ENCODE data around the gene XCL2. TPM values are rescaled to one million over a fixed set of nuclear protein-coding genes. Genes with fewer than 3 reads are reported as not detected.

XCL2 gene
- total and polyA plus RNA-seq, 10 of the 15 experiments (the other 5 are each of a cell fraction or from before 2014, with no cell fraction given): 0.50 to 299 (median 4.8) TPM

- FAIRE-seq (no peak), ATAC-seq (no peak), DNase-seq (ENCODE audit: low read depth, low spot score) (no peak)
- no peaks in the 10 kb centered on the region for H3K36me3 ChIP-seq (ENCODE audit: control insufficient read depth in 2 of 2, insufficient read depth in 2 of 2, low read length in 1 of 2)
- no TSS peak for BruUV-seq (replicated peaks)
- in situ Hi-C loops (cut with MboI): no loop called here
- WGBS (ENCODE audit: insufficient coverage, insufficient replicate concordance, low lambda C conversion rate, missing lambda C conversion rate): 0% methylated on average over 1 of the region's 1 CpG
- no peak overlapping the region for H2AFZ ChIP-seq (ENCODE audit: control insufficient read depth, low read depth, low read length)
- RAD21 ChIA-PET (ENCODE audit: unreplicated experiment): interaction anchor here (1.1 kb wide), 1 partner anchor 18 kb away, joined by 3 read pairs; no protein-coding TSS in a partner anchor
- no peaks in the 10 kb centered on the region for H3K4me1 ChIP-seq (ENCODE audit: control insufficient read depth, insufficient read depth, low read length)
- H3K4me2 ChIP-seq (ENCODE audit: control insufficient read depth, insufficient read depth): no peak overlapping the region
- H3K4me3 ChIP-seq: no peak overlapping the region
- no peaks in the 10 kb centered on the region for H3K9me3 ChIP-seq (replicated peaks; ENCODE audit: control insufficient read depth, insufficient read depth, low read length)
- TF ChIP-seq GATAD2B (conservative IDR thresholded peaks at IDR 0.05; ENCODE audit: low read depth): no peak
- TF ChIP-seq MLLT1 (IDR thresholded peaks at IDR 0.05): no peak
- no peak for TF ChIP-seq ZNF217 (IDR thresholded peaks at IDR 0.05)
- no peak for TF ChIP-seq TBL1XR1 (IDR thresholded peaks at IDR 0.05; ENCODE audit: low read depth, low read length)
- TF ChIP-seq ZZZ3 (IDR thresholded peaks at IDR 0.05; ENCODE audit: control insufficient read depth, insufficient read length, low read depth): no peak
- no peak for TF ChIP-seq CHD1 (IDR thresholded peaks at IDR 0.05; ENCODE audit: low read depth, low read length)
- H3K79me2 ChIP-seq (ENCODE audit: control insufficient read depth, insufficient read depth, low read length): no peaks in the 10 kb centered on the region
- no peaks in the 10 kb centered on the region for H3K27me3 ChIP-seq (replicated peaks in 1 of 2; ENCODE audit: control insufficient read depth in 2 of 2, insufficient read depth in 2 of 2, low read length in 1 of 2)
- POLR2A ChIA-PET: interaction anchor here (0.8 kb wide), 1 partner anchor 9 kb away, joined by 4 read pairs; no protein-coding TSS in a partner anchor
- CTCF ChIA-PET: interaction anchor here (0.5 to 1.5 kb wide), 3 partner anchors 9 to 252 kb away, joined by 4 read pairs; no protein-coding TSS in a partner anchor
- H3K27ac ChIP-seq (ENCODE audit: control insufficient read depth, insufficient read depth): no peak overlapping the region
- intact Hi-C loops (cut with micrococcal nuclease; ENCODE audit: unreplicated experiment): no loop called here
- no peak overlapping the region for H3K9ac ChIP-seq (ENCODE audit: control insufficient read depth, insufficient read depth, low read length)
- SMC1A ChIA-PET (ENCODE audit: uncharacterized antibody, unreplicated experiment): interaction anchor here (1.0 to 1.3 kb wide), 5 partner anchors 9 to 62 kb away, joined by 3 to 7 read pairs (median 4); no protein-coding TSS in a partner anchor
- no peaks in the 10 kb centered on the region for H4K20me1 ChIP-seq (ENCODE audit: control insufficient read depth, insufficient read depth)
Measured at GRCh38 chr1:168491527-168492164, 52.2 kb downstream of the XCL2 start.

Other genes starting within 250 kb of the XCL2 start
- gene XCL1, start 32.6 kb upstream of the XCL2 start, total RNA-seq (2014; rRNA removed): 9.5 and 10.1 TPM in 2 replicates
- gene XCL1, start 32.6 kb upstream of the XCL2 start, total RNA-seq (2014; rRNA removed; fragmentation: Illumina TruSeq; extraction: Trizol): 11.8 and 12.4 TPM in 2 replicates
- gene XCL1, start 32.6 kb upstream of the XCL2 start, total RNA-seq (2021): 8.8 and 10.4 TPM in 2 replicates
- gene XCL1, start 32.6 kb upstream of the XCL2 start, polyA plus RNA-seq (2011; rRNA removed): 1,155 and 1,222 TPM in 2 replicates
- 11.1 and 13.0 TPM in 2 replicates for gene XCL1, start 32.6 kb upstream of the XCL2 start, polyA plus RNA-seq (2014; fragmentation: Illumina TruSeq; extraction: Trizol)
- 10 to 100 TPM; 13.7 to 17.5 TPM for gene XCL1, start 32.6 kb upstream of the XCL2 start, polyA plus RNA-seq (2014; fragmentation: Nextera tagmentation; extraction: Ambion mirVana)
- gene XCL1, start 32.6 kb upstream of the XCL2 start, polyA plus RNA-seq (2014; rRNA removed): 12.1 and 12.9 TPM in 2 replicates
- 1 to 10 TPM in 1 of 2 experiments, under 1 TPM in 1; 0.68 to 1.4 TPM for gene XCL1, start 32.6 kb upstream of the XCL2 start, polyA plus RNA-seq (2016; fragmentation: Nextera tagmentation; extraction: Ambion mirVana)
- not detected in 2 replicates for gene DPT, start 185.2 kb upstream of the XCL2 start, total RNA-seq (2014; rRNA removed)
- not detected in 2 replicates for gene DPT, start 185.2 kb upstream of the XCL2 start, total RNA-seq (2014; rRNA removed; fragmentation: Illumina TruSeq; extraction: Trizol)
- 0.10 TPM in 1 of 2 replicates, not detected in the other for gene DPT, start 185.2 kb upstream of the XCL2 start, total RNA-seq (2021)
- not detected in 2 replicates for gene DPT, start 185.2 kb upstream of the XCL2 start, polyA plus RNA-seq (2011; rRNA removed)
- gene DPT, start 185.2 kb upstream of the XCL2 start, polyA plus RNA-seq (2014; fragmentation: Illumina TruSeq; extraction: Trizol): not detected in 2 replicates
- gene DPT, start 185.2 kb upstream of the XCL2 start, polyA plus RNA-seq (2014; fragmentation: Nextera tagmentation; extraction: Ambion mirVana): under 1 TPM in 1 of 2 experiments, not detected in 1; 0.05 TPM
- not detected in 2 replicates for gene DPT, start 185.2 kb upstream of the XCL2 start, polyA plus RNA-seq (2014; rRNA removed)
- not detected for gene DPT, start 185.2 kb upstream of the XCL2 start, polyA plus RNA-seq (2016; fragmentation: Nextera tagmentation; extraction: Ambion mirVana)